Parathyroid adenoma (tissue), 2 donors: ENCODE data around the gene HERC2.
A peak's percentile ranks its signal among the peaks of the same experiment; 100 is the strongest.

Source experiments
- H2AFZ ChIP-seq: fragments of 300-600 bp; sonication (generic); one replicate; pipeline ENCODE4 v1.7.0; 2017; ENCODE audit warnings: antibody characterized with exemption, mild to moderate bottlenecking
- H3K27ac ChIP-seq: fragments of 300-600 bp; sonication (generic); one replicate; pipeline ENCODE4 v1.7.0; 2017
- H3K27me3 ChIP-seq: fragments of 300-600 bp; sonication (generic); one replicate; pipeline ENCODE4 v1.7.0; 2017; ENCODE audit warnings: low read length; ENCODE audit not compliant: control insufficient read depth, insufficient read depth
- H3K36me3 ChIP-seq: fragments of 300-600 bp; sonication (generic); one replicate; pipeline ENCODE4 v1.7.0; 2017; ENCODE audit warnings: low read length; ENCODE audit not compliant: control insufficient read depth, insufficient read depth
- H3K4me1 ChIP-seq: fragments of 300-600 bp; sonication (generic); one replicate; pipeline ENCODE4 v1.7.0; 2017; ENCODE audit warnings: control low read depth
- H3K4me2 ChIP-seq: fragments of 300-600 bp; sonication (generic); one replicate; pipeline ENCODE4 v1.7.0; 2017; ENCODE audit warnings: low read length
- H3K4me3 ChIP-seq: fragments of 300-600 bp; sonication (generic); one replicate; pipeline ENCODE4 v1.7.0; 2017; ENCODE audit warnings: low read depth, low read length
- H3K79me2 ChIP-seq: fragments of 300-600 bp; sonication (generic); one replicate; pipeline ENCODE4 v1.7.0; 2017; ENCODE audit warnings: control low read depth
- H3K9ac ChIP-seq: fragments of 300-600 bp; sonication (generic); one replicate; pipeline ENCODE4 v1.7.0; 2017; ENCODE audit warnings: mild to moderate bottlenecking
- H3K9me3 ChIP-seq: fragments of 300-600 bp; sonication (generic); one replicate; pipeline ENCODE4 v1.7.0; 2017; ENCODE audit warnings: low read length; ENCODE audit not compliant: control insufficient read depth
- TF ChIP-seq, protein P1 (sequence below): fragments of 300-600 bp; sonication (generic); IDR thresholded peaks from one replicate; pipeline ENCODE4 v1.7.0; 2017; ENCODE audit warnings: antibody characterized with exemption, mild to moderate bottlenecking
- donor health status: primary hyperparathyroidism.

HERC2 gene

GRCh38 chr15:28192772-28193171 lies 129.2 kb downstream of the HERC2 start:
- no peak overlapping the region for H3K27ac ChIP-seq
- no peak overlapping the region for H3K4me3 ChIP-seq
- no peaks in the 10 kb centered on the region for H3K36me3 ChIP-seq
- no peak overlapping the region for H3K9ac ChIP-seq
- TF ChIP-seq, protein P1, sequence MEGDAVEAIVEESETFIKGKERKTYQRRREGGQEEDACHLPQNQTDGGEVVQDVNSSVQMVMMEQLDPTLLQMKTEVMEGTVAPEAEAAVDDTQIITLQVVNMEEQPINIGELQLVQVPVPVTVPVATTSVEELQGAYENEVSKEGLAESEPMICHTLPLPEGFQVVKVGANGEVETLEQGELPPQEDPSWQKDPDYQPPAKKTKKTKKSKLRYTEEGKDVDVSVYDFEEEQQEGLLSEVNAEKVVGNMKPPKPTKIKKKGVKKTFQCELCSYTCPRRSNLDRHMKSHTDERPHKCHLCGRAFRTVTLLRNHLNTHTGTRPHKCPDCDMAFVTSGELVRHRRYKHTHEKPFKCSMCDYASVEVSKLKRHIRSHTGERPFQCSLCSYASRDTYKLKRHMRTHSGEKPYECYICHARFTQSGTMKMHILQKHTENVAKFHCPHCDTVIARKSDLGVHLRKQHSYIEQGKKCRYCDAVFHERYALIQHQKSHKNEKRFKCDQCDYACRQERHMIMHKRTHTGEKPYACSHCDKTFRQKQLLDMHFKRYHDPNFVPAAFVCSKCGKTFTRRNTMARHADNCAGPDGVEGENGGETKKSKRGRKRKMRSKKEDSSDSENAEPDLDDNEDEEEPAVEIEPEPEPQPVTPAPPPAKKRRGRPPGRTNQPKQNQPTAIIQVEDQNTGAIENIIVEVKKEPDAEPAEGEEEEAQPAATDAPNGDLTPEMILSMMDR: no peak
- peaks cover 7% of the 10 kb centered on the region for H3K4me1 ChIP-seq
- no peak overlapping the region for H2AFZ ChIP-seq
- H3K79me2 ChIP-seq: no peaks in the 10 kb centered on the region
- no peaks in the 10 kb centered on the region for H3K27me3 ChIP-seq
- H3K9me3 ChIP-seq: no peaks in the 10 kb centered on the region
- H3K4me2 ChIP-seq: no peak overlapping the region

DNA sequence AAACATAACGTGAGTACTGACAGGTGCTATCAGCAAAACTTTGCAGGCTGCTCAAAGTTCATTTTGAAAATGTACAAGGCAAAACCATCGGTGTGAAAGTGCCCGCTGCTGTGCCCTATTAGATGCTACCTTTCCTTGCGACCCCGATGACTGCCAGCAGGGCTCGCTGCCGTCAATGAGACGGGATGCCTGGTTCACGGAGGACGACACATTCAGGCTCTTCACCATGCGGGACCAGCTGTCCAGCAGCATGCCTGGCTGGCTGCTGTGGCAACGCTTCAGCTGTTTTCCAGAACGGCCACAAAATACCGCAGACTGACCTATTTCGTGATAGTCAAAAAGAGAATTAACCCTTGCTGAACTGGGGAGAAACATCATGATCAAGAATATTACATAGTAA lies 130.1 kb downstream of the HERC2 start:
- peaks cover 7% of the 10 kb centered on the region for H3K4me1 ChIP-seq
- H3K27ac ChIP-seq: no peak overlapping the region
- TF ChIP-seq, protein P1: peak; percentile 68
- H3K4me3 ChIP-seq: no peak overlapping the region
- no peaks in the 10 kb centered on the region for H3K27me3 ChIP-seq
- H3K9ac ChIP-seq: no peak overlapping the region
- H2AFZ ChIP-seq: no peak overlapping the region
- H3K36me3 ChIP-seq: no peaks in the 10 kb centered on the region
- peak overlapping the region; percentile 34 for H3K4me2 ChIP-seq
- H3K9me3 ChIP-seq: no peaks in the 10 kb centered on the region
- H3K79me2 ChIP-seq: no peaks in the 10 kb centered on the region

DNA sequence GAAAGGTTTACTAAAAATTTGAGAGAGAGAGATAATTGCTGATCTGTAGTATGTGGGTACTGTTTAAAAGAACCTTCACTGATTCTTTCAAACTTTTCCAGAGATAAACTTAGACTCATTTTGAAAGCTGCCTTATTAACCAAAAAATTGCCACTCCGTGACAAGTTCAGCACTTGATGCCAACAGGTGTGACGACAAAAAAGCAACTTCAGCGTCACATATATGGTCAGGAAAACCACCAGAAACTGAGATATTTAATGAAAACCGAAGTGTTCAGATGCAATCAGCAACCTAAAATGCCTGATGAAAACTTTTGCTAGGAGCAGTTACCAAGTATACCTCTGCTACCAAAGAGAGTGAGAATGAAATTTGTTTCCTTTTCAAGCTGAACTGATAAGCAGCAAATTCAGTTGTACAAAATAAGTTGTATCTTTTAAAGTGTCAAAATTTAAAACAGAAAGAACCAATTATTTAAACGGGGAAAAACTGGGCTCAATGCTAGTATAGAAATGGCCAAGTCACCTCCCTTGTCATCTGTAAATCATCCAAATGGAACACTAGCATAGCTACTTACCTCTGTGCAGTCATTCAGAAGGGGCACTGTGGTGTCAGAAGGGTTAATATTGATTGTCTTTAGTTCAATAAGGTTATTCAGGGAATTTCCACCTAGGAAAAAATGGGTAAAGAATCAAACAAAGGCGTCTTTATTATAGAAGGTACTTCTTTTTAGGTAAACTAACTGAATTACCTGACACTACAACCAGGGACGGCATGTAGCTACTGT lies 131.4 kb downstream of the HERC2 start:
- TF ChIP-seq, protein P1: no peak
- H3K4me2 ChIP-seq: no peak overlapping the region
- no peak overlapping the region for H2AFZ ChIP-seq
- no peaks in the 10 kb centered on the region for H3K79me2 ChIP-seq
- H3K27me3 ChIP-seq: no peaks in the 10 kb centered on the region
- H3K9ac ChIP-seq: no peak overlapping the region
- no peaks in the 10 kb centered on the region for H3K36me3 ChIP-seq
- H3K4me3 ChIP-seq: no peak overlapping the region
- H3K9me3 ChIP-seq: no peaks in the 10 kb centered on the region
- H3K4me1 ChIP-seq: peaks cover 7% of the 10 kb centered on the region
- no peak overlapping the region for H3K27ac ChIP-seq

DNA sequence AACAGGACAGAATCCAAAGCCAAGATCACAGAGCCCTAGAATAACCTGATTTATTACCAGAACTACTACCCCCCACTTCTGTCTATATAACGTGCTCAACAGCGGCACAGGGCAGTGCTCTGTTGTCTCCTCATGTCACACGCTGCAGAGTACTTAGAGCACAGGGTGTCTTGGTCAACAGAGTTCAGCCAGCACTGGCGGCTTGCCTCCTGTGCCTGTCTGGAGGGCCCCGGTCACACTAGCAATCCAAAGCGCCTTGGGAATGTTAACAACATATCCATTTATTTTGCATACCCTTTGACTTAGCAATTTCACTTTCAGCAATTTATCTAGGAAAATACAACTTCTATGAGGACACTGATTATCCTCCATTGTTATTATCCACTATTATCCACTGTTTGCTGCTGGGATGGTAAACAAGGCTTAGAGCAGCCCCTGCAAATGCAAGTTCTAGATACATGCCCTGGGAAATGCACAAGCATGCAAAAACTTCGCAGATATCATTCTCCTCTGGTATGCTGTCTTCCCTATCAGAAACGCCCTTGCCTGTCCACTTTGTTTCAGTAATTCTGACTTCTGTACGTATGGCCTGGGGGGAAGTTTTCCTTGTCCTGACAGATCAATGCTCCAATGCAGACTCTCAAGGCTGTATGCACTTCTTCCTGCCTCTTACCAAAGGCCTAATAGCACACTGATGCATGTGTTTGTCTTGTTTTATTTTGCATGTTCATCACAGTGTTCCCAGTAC lies 136.7 kb downstream of the HERC2 start:
- no peak overlapping the region for H3K9ac ChIP-seq
- no peaks in the 10 kb centered on the region for H3K79me2 ChIP-seq
- no peak overlapping the region for H3K27ac ChIP-seq
- no peak overlapping the region for H3K4me3 ChIP-seq
- no peak overlapping the region for H2AFZ ChIP-seq
- no peaks in the 10 kb centered on the region for H3K27me3 ChIP-seq
- H3K36me3 ChIP-seq: no peaks in the 10 kb centered on the region
- no peak overlapping the region for H3K4me2 ChIP-seq
- H3K4me1 ChIP-seq: no peaks in the 10 kb centered on the region
- no peaks in the 10 kb centered on the region for H3K9me3 ChIP-seq
- TF ChIP-seq, protein P1: no peak
